Suppressor macrophage treated with lipopolysaccharide for 4 hours (primary cell): ENCODE measurements around the gene GIPC2.
"Not testable (repeated sequence)": the region's sequence is repeated elsewhere in the genome, so short reads cannot be mapped to it uniquely, and the experiment has no call there.

Source experiments
- DNase-seq: peaks from one replicate; pipeline ENCODE4 v3.0.0-alpha.2; 2020

Gene GIPC2

DNA sequence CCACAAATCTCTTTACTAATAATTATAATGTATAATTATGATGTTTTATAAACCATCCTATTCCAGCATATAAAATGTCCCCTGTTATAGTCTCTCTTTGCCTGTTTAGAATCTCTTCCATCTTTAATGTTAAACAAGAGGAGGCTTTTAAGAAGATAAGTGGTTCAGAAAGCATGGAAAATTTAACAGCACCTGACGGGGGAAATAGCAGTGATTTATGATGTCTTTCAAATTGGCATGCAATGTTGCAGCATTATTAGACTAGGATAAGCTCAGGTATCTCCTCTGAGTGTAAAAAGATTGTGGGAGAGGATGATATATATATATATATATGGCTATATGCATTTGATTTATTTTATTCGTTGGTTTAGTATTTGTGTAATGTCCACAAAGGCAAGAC is 24.4 kb downstream of the GIPC2 start:
- no peak for DNase-seq

DNA sequence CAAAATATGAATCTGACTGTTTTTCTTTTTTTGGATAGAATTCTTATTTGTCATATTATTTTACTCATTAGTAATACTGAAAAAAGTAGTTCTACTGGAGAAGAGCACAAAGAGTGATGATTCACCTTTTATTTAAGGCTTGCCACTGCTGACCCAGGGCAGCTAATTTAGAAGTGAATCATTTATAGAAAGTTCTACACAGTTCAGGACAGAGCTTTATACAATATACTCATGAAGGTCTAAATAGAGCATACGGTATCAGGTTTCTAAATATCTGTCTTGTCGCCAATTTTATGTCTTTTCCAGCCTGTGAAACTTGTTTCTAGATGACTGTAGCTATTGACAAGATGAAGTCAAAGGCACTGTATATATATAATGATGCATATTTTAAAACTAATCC is 25.0 kb downstream of the GIPC2 start:
- DNase-seq, result no peak

DNA sequence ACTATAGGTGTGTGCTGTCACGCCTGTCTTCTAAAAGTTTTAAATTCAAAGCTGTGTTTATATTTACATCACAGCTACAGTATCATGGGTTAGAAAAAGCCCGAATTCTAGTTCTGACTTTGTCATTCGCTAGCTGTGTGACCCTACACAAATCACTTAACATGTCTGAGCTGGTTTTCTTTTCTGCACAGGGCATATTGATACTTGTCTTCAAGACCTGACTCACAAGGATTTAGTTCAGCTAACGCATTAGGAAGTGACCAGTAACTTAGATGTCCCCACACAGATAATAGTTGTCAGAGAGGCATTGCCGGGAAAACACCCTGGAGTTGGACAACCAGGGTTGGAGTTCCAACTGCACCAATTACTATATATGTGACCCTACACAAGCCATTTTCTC is 25.9 kb downstream of the GIPC2 start:
- no peak for DNase-seq

DNA sequence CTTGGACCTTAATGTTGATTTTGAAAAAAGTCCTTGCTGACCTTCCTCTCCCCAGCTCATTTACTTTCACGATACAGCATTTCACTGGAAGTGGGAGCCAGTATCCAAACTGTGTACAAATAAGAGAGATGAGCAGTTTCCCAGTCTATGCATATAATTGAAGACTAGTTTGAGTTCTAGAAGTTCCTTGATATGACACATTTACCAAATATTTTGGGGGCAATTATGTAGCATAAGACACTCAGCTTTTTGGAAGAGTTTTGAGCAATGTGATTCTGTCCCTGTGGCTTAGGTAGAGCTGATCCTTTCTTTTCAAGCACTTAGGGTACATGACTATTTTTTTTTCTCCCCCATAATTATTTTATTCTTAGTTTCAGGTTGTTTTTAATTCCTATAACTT is 26.4 kb downstream of the GIPC2 start:
- DNase-seq, result no peak

- no peak for DNase-seq
Observed at GRCh38 chr1:78073441-78073840, 27.7 kb downstream of the GIPC2 start.

GRCh38 chr1:78075621-78076020 is 29.9 kb downstream of the GIPC2 start:
- no peak for DNase-seq

GRCh38 chr1:78078358-78078757 is 32.6 kb downstream of the GIPC2 start:
- DNase-seq, result no peak

- DNase-seq, result no peak
Observed at GRCh38 chr1:78079580-78079979, 33.8 kb downstream of the GIPC2 start.

GRCh38 chr1:78080767-78081166 is 35.0 kb downstream of the GIPC2 start:
- DNase-seq, result peak; percentile 3

GRCh38 chr1:78081980-78082860 is 36.5 kb downstream of the GIPC2 start:
- no peak for DNase-seq

GRCh38 chr1:78084639-78085038 is 38.9 kb downstream of the GIPC2 start:
- DNase-seq, result not testable (repeated sequence)

DNA sequence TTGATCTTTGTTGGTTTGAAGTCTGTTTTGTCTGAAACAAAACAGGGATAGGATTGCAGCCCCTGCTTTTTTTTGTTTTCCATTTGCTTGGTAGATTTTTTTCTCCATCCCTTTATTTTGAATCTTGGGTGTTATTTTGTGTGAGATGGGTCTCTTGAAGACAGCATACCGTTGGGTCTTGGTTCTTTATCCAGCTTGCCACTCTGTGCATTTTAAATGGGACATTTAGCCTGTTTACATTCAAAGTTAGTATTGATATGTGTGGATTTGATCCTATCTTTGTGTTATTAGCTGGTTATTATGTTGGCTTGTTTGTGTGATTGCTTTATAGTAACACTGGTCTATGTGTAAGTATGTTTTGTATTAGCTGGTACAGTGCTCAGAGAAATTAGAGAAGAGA is 40.9 kb downstream of the GIPC2 start:
- DNase-seq, result no peak

GRCh38 chr1:78088015-78088414 is 42.2 kb downstream of the GIPC2 start:
- DNase-seq, result peak; percentile 13

DNA sequence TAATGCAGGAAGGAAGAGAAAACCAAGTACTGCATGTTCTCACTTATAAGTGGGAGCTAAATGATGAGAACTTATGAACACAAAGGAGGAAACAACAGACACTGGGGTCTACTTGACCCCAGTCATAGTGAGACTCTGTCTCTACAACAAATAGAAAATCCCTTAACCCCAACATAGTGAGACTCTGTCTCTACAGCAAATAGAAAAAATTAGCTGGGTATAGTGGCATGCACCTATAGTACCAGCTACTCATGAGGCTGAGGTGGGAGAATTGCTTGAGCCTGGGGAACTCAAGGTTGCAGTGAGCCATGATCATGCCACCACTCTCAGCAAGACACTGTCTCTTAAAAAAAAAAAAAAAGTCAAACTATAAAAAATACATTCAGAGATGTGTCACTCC is 42.7 kb downstream of the GIPC2 start:
- DNase-seq, result no peak

GRCh38 chr1:78089010-78089409 is 43.2 kb downstream of the GIPC2 start:
- no peak for DNase-seq

DNA sequence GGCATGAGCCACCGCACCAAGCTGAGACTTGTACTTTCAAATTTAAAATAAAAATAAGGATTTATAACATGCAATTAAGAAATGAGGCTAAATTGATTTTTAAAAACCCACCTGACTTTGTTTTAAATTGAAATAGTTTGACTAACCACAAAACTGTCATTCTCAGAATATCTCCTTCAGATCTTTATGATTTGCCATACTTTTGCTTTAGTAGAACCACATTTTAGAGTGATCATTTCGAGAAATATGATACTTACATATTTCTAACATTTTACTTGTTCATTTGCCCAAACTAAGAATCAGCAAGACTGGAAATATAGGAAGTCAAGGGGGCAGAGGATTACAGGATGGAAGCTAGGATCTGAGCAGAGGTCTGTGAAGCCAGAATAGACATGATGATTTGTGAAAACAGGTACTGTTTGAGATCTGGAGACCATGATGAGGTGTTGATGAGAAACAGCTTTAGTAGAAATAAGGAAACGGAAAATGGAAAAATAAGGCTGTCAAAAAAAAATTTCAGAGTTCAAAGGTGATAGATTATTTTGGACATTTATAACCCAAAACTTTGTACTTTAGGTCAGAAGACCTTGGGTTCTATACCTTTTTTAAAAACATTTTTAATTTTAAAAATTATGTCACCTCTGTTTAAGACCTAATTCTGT is 44.8 kb downstream of the GIPC2 start:
- no peak for DNase-seq

GRCh38 chr1:78091215-78091813 is 45.5 kb downstream of the GIPC2 start:
- no peak for DNase-seq

DNA sequence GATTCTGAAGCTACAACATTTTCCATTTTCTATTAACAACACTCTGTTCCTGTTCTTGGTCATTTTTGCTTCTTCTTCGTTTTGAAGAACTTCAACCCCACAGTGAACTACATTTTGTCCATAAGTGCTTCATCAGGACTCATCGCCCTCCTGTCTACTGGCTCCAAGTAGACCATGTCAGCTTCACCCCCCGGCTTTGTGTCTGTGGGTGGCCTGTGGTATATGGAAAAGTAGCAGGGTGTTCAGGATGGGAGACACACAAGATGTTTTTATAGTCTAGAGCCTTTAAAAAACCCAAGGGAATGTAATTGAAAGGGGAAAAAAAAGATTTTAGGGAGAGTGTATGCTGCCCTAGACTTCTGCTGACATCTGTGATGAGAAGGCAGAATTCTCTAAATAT is 46.1 kb downstream of the GIPC2 start:
- DNase-seq, result no peak

DNA sequence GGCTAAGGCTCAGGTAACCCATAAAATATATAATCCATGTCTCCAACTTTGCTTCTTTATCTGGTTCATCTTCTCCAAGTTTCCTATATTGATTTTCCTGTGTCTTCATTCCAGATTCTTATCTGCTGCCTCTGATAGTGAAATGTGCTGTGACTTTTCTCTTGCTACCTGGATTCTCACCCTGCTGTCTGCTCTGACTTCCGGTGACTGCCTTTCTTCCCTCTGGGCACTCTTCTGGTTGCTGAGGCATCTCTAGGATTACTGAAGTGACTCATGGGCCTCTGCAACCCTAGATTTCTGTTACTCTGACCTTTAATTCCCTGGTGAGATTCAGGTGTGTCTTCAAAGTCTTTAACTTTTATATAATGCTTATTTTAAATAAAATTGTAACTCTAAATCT is 46.9 kb downstream of the GIPC2 start:
- DNase-seq, result no peak

DNA sequence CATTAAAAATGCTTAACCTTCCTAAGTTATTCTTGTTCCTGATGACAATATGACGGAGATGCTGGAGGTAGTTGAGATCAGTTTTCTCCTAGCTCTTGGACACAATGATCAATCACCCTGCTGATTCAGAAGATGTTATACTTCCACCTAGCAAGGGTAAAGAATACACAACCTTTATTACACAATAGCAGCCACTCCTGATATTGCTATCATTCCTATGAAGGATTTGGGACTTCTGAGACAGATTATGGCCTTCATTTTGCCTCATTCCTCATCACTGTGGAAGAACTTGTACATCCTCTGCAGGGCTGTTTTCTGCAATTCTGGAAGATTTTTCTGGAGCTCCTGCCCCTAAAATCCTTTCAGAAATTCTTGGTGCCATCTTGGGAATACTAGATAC is 47.8 kb downstream of the GIPC2 start:
- no peak for DNase-seq

GRCh38 chr1:78094639-78095038 is 48.9 kb downstream of the GIPC2 start:
- DNase-seq, result no peak

DNA sequence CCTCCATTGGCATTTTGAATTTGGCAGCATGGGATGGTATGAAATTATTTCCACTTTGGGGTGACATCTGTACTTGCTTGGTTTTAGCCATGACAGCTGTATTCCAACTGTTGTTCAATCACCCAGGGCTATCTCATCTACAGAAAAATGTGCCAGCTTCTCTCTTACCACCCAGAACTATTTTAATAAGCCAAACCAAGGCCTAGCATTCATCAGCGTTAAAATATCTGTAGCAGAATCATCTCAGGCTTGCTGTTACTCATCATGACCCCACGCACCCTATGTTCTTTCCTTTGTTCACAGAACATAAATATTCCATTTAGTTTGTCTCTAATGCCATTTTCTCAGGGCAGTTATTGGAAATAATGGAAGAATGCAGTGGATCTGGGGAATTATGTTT is 49.8 kb downstream of the GIPC2 start:
- no peak for DNase-seq

DNA sequence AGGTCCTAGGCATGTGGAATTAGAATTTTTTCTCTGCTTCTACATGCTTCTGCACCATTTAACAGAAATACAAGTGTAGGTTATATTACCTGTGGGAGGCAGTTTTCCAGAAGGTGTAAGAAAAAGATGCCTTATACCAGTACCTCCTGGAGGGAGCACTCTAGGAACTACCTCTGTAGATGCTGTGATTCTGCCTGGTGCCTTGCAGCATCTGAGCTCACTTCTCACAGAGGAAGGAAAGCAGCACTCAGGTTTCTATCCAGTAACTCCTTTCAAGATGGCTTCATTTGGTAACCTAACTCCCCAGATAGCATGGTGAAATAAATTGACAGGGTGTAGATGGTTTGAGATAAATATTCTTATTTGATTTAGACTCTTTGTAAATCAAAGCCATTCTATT is 50.3 kb downstream of the GIPC2 start:
- no peak for DNase-seq

GRCh38 chr1:78096976-78097375 is 51.2 kb downstream of the GIPC2 start:
- DNase-seq, result no peak
